Progenitor cell of endocrine pancreas (in vitro differentiated cells): ENCODE data around the gene CNIH3. TPM values are rescaled to one million over a fixed set of nuclear protein-coding genes. Genes with fewer than 3 reads are reported as not detected.

Source experiments
- DNase-seq: peaks from one replicate; pipeline ENCODE4 v3.0.0; 2021; ENCODE audit warnings: low spot score; ENCODE audit not compliant: unreplicated experiment
- H3K27ac Mint-ChIP-seq: 2 replicates; pipeline ENCODE4 v1.8.0; 2021; ENCODE audit warnings: mild to moderate bottlenecking, moderate library complexity, mixed read lengths
- H3K27me3 Mint-ChIP-seq: 2 replicates; pipeline ENCODE4 v1.8.0; 2021; ENCODE audit warnings: mixed read lengths
- H3K36me3 Mint-ChIP-seq: 2 replicates; pipeline ENCODE4 v1.8.0; 2022; ENCODE audit warnings: mixed read lengths; ENCODE audit not compliant: insufficient read depth
- H3K4me1 Mint-ChIP-seq: 2 replicates; pipeline ENCODE4 v1.8.0; 2021; ENCODE audit warnings: low read depth, mixed read lengths
- H3K4me3 Mint-ChIP-seq: 2 replicates; pipeline ENCODE4 v1.8.0; 2021; ENCODE audit warnings: low read depth, mild to moderate bottlenecking, moderate library complexity, mixed read lengths
- H3K9me3 Mint-ChIP-seq: 2 replicates; pipeline ENCODE4 v1.8.0; 2021; ENCODE audit warnings: low read depth, mixed read lengths
- CTCF ChIP-seq: fragments of 200-600 bp; sonication (generic); IDR thresholded peaks from one replicate; pipeline ENCODE4 v1.5.0; 2021; ENCODE audit warnings: antibody characterized with exemption, mild to moderate bottlenecking; ENCODE audit not compliant: unreplicated experiment
- total RNA-seq: library from RNA; stranded (reverse); gene quantifications from 2 replicates; pipeline ENCODE4 v1.2.1, GENCODE V29; 2021

The CNIH3 gene
- total RNA-seq, 1 donor from 2014 or later, result 3.2 TPM

GRCh38 chr1:224616756-224617409 is 766 bp downstream of the CNIH3 start:
- no peak overlapping the region for H3K27ac Mint-ChIP-seq
- no peak for DNase-seq

GRCh38 chr1:224617410-224618355 is 1.6 kb downstream of the CNIH3 start:
- TF ChIP-seq CTCF, result no peak
- Mint-ChIP-seq H3K9me3 (peaks cover 7% of the 10 kb centered on the region), H3K4me1 (peaks cover 12% of the 10 kb centered on the region), H3K27ac (no peak overlapping the region), H3K27me3 (peaks cover 71% of the 10 kb centered on the region), H3K36me3 (peaks cover 3% of the 10 kb centered on the region), H3K4me3 (peak overlapping the region; percentile 20)
- no peak for DNase-seq

More at GRCh38 chr1:224616756-224617409, 766 bp downstream of the CNIH3 start:
- peaks cover 7% of the 10 kb centered on the region for H3K4me1 Mint-ChIP-seq
- peaks cover 6% of the 10 kb centered on the region for H3K9me3 Mint-ChIP-seq
- H3K27me3 Mint-ChIP-seq, result peaks cover 77% of the 10 kb centered on the region
- H3K36me3 Mint-ChIP-seq, result peaks cover 2% of the 10 kb centered on the region
- peak overlapping the region; percentile 66 for H3K4me3 Mint-ChIP-seq
- no peak for TF ChIP-seq CTCF

- Mint-ChIP-seq H3K27me3 (peaks cover 70% of the 10 kb centered on the region), H3K36me3 (peaks cover 3% of the 10 kb centered on the region)
- no peak for TF ChIP-seq CTCF
Observed at GRCh38 chr1:224619209-224619608, 3.1 kb downstream of the CNIH3 start.

GRCh38 chr1:224620105-224620504 is 4.0 kb downstream of the CNIH3 start:
- no peak for DNase-seq
- Mint-ChIP-seq H3K36me3 (peaks cover 3% of the 10 kb centered on the region), H3K4me3 (no peak overlapping the region), H3K27ac (no peak overlapping the region), H3K4me1 (peaks cover 26% of the 10 kb centered on the region), H3K27me3 (peaks cover 71% of the 10 kb centered on the region), H3K9me3 (peaks cover 7% of the 10 kb centered on the region)
- no peak for TF ChIP-seq CTCF

More at GRCh38 chr1:224619209-224619608, 3.1 kb downstream of the CNIH3 start:
- H3K27ac Mint-ChIP-seq, result no peak overlapping the region
- peaks cover 7% of the 10 kb centered on the region for H3K9me3 Mint-ChIP-seq
- no peak overlapping the region for H3K4me3 Mint-ChIP-seq
- H3K4me1 Mint-ChIP-seq, result peaks cover 25% of the 10 kb centered on the region
- DNase-seq, result no peak
